HG03103 (cell line): ENCODE data around the gene PHACTR1.
"Not testable (repeated sequence)": the region's sequence is repeated elsewhere in the genome, so short reads cannot be mapped to it uniquely, and the experiment has no call there.

Source experiments
- ATAC-seq: cut with Tn5 transposase; IDR thresholded peaks from one replicate; pipeline ENCODE4 v1.9.1; 2021; ENCODE audit warnings: low read depth; ENCODE audit not compliant: unreplicated experiment

PHACTR1 gene

GRCh38 chr6:12716298-12716916 is at the start of gene PHACTR1:
Gene PHACTR1, plus strand, starts transcription at chr6:12716767.
- ATAC-seq = no peak

- no peak for ATAC-seq
These were observed 49.7 kb upstream of the PHACTR1 start for GRCh38 chr6:12666886-12667285.

GRCh38 chr6:12675931-12676330 is 40.6 kb upstream of the PHACTR1 start:
- no peak for ATAC-seq

- no peak for ATAC-seq
These were observed 37.2 kb upstream of the PHACTR1 start for GRCh38 chr6:12679341-12679740.

GRCh38 chr6:12693122-12693521 is 23.4 kb upstream of the PHACTR1 start:
- ATAC-seq = no peak

GRCh38 chr6:12698298-12698697 is 18.3 kb upstream of the PHACTR1 start:
- ATAC-seq = no peak

GRCh38 chr6:12704946-12705345 is 11.6 kb upstream of the PHACTR1 start:
- no peak for ATAC-seq

GRCh38 chr6:12709116-12709515 is 7.5 kb upstream of the PHACTR1 start:
- ATAC-seq = no peak

- no peak for ATAC-seq
These were observed 6.9 kb upstream of the PHACTR1 start for GRCh38 chr6:12709556-12710232.

- ATAC-seq = no peak
These were observed 5.6 kb upstream of the PHACTR1 start for GRCh38 chr6:12710921-12711320.

- no peak for ATAC-seq
These were observed 2.5 kb upstream of the PHACTR1 start for GRCh38 chr6:12714022-12714421.

GRCh38 chr6:12715437-12715836 is 1.1 kb upstream of the PHACTR1 start:
- ATAC-seq = no peak

GRCh38 chr6:12717356-12717755 is 789 bp downstream of the PHACTR1 start:
- no peak for ATAC-seq

GRCh38 chr6:12718015-12718414 is 1.4 kb downstream of the PHACTR1 start:
- no peak for ATAC-seq

- no peak for ATAC-seq
These were observed 2.5 kb downstream of the PHACTR1 start for GRCh38 chr6:12719017-12719416.

GRCh38 chr6:12720310-12720709 is 3.7 kb downstream of the PHACTR1 start:
- no peak for ATAC-seq

GRCh38 chr6:12725263-12725662 is 8.7 kb downstream of the PHACTR1 start:
- ATAC-seq = no peak

GRCh38 chr6:12729467-12729866 is 12.9 kb downstream of the PHACTR1 start:
- no peak for ATAC-seq

- not testable (repeated sequence) for ATAC-seq
These were observed 14.2 kb downstream of the PHACTR1 start for GRCh38 chr6:12730809-12731208.

GRCh38 chr6:12733876-12734275 is 17.3 kb downstream of the PHACTR1 start:
- ATAC-seq = no peak

GRCh38 chr6:12735786-12736185 is 19.2 kb downstream of the PHACTR1 start:
- no peak for ATAC-seq

GRCh38 chr6:12748411-12748810 is 31.8 kb downstream of the PHACTR1 start:
- no peak for ATAC-seq
